M059J (cell line): ENCODE results near the gene GLMP. TPM values are rescaled to one million over a fixed set of nuclear protein-coding genes. Genes with fewer than 3 reads are reported as not detected.

Experiments used
- DNase-seq: peaks from one replicate; pipeline ENCODE4 v3.0.0-alpha.2; 2012; ENCODE audit warnings: low read depth
- total RNA-seq: library from RNA; depleted of rRNA; stranded (reverse); fragments of >200 nt; shearing (Covaris generic); gene quantifications from 2 replicates; pipeline ENCODE4 v1.2.3, GENCODE V29; 2014; rRNA removed

The GLMP gene
- total RNA-seq, 1 experiment from 2014 or later = 99.0 TPM

DNA sequence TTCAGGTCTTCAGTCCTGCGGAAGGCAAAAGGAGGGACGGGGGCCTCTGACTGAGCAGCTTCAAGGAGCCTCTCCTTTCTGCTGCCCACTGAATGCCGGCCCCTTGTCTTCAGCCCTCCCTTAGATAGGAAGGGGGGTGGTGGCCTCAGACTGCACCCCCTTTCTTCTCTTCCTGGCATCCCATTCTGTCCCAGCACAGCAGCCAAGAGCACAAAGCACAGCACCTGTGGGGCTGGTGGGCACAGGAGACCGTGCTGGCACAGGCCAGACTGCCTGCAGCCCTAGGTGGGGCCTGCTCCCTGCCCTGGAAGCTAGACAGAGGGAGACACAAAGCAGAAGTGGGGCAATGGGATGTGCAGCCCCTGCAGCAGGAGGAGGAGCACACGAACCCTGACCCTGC is 45.9 kb downstream of the GLMP start:
- DNase-seq = no peak

DNA sequence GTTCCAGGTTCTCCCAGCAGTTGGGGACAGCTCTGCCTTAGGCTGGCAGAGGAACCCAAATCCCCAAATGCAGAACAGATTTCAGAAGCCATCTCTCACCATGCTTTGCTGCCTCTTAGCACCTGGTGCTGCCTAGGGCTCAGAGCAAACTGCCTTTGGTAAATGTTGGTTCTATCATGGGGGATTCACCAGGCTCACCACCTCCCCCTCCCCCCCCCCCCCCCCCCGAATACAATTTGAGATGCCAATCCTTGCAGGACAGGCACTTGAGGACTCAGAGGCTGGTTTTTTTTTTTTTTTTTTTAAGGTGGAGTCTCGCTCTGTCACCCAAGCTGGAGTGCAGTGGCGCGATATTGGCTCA is 47.2 kb downstream of the GLMP start:
- peak; percentile 20 for DNase-seq

- no peak for DNase-seq
Observed at GRCh38 chr1:156247460-156248322, 47.8 kb downstream of the GLMP start, which contains the start of gene PAQR6. PAQR6 (minus strand) TSS chr1:156248056; CDS start chr1:156246731, 1,325 bp downstream.

- no peak for DNase-seq
Observed at GRCh38 chr1:156246781-156247459, 48.6 kb downstream of the GLMP start.

DNA sequence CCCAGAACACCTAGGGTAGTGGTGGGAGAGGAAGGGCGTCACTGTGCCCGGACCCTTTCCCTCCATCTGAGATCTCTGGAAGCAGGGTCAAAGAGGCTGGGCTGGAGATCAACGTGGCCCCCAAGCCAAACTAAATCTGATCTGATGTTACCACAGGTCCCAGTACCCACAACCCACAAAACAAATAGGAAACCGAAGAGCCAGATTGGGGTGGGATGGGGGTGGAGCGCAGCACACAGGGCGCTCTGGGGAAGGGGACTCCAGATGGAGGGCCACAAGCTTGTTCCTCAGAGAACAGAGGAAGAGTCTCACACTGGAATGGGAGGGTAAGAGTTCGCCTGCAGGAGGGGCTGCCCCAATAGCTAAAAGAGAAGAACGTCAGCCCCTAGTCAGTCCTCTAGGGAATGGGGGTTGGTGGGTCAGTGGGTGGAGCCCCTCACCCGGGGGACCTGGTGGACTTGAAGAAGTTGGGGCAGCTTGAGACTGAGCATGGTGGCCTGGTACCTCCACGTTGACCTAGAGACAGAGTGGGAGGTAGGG is 49.2 kb downstream of the GLMP start:
- DNase-seq = no peak

- DNase-seq = no peak
Observed at GRCh38 chr1:156245451-156246232, 49.8 kb downstream of the GLMP start.

DNA sequence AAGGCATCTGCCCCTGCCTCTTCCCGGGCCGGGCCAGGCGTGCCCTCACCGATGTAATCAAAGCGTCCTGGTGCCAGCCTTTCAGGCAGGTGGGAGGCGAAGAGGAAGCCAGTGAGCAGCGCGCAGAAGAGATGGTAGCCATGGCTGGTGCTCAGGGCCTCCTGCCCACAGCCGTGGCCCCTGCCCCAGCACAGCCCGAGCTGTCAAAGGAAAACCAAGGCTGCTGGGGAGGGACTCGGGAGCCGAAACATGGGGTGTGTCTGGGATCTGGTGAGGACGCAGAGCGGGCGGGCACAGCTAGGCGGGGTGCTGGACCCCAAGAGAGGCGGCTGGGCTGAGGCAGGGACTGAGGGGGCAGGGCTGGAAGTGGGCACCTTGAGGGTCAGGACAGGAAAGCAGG is 50.8 kb downstream of the GLMP start:
- DNase-seq = no peak

DNA sequence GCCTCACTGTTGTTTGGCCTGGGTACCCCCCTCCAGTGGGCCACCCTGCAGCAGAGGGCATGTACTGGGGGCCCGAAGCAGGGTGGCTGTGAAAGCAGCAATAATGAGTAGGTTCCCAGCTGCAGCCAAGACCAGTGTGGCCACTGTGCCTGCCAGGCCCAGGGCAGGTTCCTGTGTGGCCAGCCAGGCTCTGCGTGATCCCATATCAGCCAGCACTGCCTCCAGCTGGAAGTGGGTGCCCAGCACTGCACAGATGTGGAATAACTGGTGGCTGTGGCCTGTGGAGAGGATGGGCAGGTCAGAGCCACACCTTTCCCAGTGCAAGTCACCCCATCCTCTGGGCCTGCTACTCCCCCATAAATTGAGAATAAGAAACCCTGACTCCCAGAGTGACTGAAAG is 51.4 kb downstream of the GLMP start:
- no peak for DNase-seq

GRCh38 chr1:156242738-156243137 is 52.7 kb downstream of the GLMP start:
- no peak for DNase-seq

Other genes with a start within 250 kb of the GLMP start
- gene UBQLN4, start 241.9 kb downstream of the GLMP start, total RNA-seq = 18.8 and 26.5 TPM in 2 replicates
- 41.7 and 60.2 TPM in 2 replicates for gene LAMTOR2, start 240.9 kb downstream of the GLMP start, total RNA-seq
- not detected in 2 replicates for gene RAB25, start 234.5 kb downstream of the GLMP start, total RNA-seq
- 2.5 and 3.2 TPM in 2 replicates for gene MEX3A, start 213.2 kb downstream of the GLMP start, total RNA-seq
- gene LMNA, start 181.0 kb downstream of the GLMP start, total RNA-seq = 396 and 698 TPM in 2 replicates
- 0.37 and 1.3 TPM in 2 replicates for gene SEMA4A, start 142.1 kb downstream of the GLMP start, total RNA-seq
- gene SLC25A44, start 101.6 kb downstream of the GLMP start, total RNA-seq = 18.5 and 25.8 TPM in 2 replicates
- gene PMF1, start 82.7 kb downstream of the GLMP start, total RNA-seq = 96.1 and 109 TPM in 2 replicates
- not detected in 2 replicates for gene BGLAP, start 53.5 kb downstream of the GLMP start, total RNA-seq
- gene PAQR6, start 47.6 kb downstream of the GLMP start, total RNA-seq = 0.37 and 1.0 TPM in 2 replicates
- gene SMG5, start 12.9 kb downstream of the GLMP start, total RNA-seq = 66.7 and 97.0 TPM in 2 replicates
- gene TMEM79, start 11.4 kb downstream of the GLMP start, total RNA-seq = 2.1 and 2.2 TPM in 2 replicates
- not detected in 2 replicates for gene VHLL, start 3.6 kb upstream of the GLMP start, total RNA-seq
- gene CCT3, start 42.6 kb upstream of the GLMP start, total RNA-seq = 406 and 432 TPM in 2 replicates
- gene TSACC, start 42.8 kb upstream of the GLMP start, total RNA-seq = not detected in 2 replicates
- gene RHBG, start 73.5 kb upstream of the GLMP start, total RNA-seq = not detected in 2 replicates
- 10.6 and 26.3 TPM in 2 replicates for gene MEF2D, start 205.1 kb upstream of the GLMP start, total RNA-seq